ENCODE results near the gene CALN1.
"Not testable (repeated sequence)": the region's sequence is repeated elsewhere in the genome, so short reads cannot be mapped to it uniquely, and the experiment has no call there.

The CALN1 gene

DNA sequence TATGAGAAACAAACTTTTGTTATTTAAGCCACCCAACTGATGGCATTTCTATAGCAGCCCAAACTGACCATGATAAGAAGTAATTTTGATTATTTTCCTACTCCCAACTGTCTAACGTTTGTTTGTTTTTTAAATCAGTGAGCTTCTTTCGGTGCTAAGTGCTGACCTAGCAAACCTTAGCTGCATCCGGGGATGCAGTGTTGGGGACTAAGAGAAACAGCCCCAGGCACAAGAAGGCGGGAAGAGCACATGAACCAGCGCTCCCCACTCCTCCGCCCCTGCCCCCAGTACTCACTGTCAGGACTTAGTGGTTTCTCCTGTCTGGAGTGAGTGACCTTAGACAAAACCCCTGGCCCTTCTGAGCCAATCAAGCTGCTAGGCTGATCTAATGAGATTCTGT, 168.8 kb downstream of the CALN1 start:
- H3K27ac ChIP-seq (ENCODE audit: low read depth, low read length) = no peak overlapping the region
- no peaks in the 10 kb centered on the region for H3K4me1 ChIP-seq (ENCODE audit: control insufficient read depth, insufficient read depth, low read length)
- no peak overlapping the region for H3K4me3 ChIP-seq (ENCODE audit: low read length)
- H3K36me3 ChIP-seq (ENCODE audit: control insufficient read depth, insufficient read depth, low read length) = no peaks in the 10 kb centered on the region
- H3K9ac ChIP-seq (ENCODE audit: low read length) = no peak overlapping the region
- H3K27me3 ChIP-seq (ENCODE audit: control insufficient read depth, insufficient read depth, low read length) = no peaks in the 10 kb centered on the region

DNA sequence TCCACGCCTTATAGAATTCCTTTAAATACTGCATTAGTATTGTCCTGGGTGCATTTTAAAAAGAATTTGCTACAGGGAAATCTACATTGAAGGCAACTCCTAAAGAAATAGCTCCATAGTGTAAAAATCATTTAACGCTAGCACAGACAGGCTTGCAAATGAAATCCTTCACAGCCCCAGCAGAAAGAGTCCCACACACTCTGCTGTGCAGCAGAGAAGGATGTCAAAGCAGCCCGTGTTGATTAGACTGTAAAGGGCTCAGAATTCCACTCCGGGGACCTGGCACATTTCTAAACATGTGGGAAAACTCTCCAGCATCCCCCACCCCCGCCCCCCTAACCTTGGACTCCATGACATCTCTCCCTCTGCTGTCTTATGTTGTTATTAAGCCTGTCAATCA, 176.8 kb downstream of the CALN1 start:
- Histone ChIP-seq H3K27ac (ENCODE audit: low read depth, low read length) (no peak overlapping the region), H3K4me3 (ENCODE audit: low read length) (no peak overlapping the region), H3K27me3 (ENCODE audit: control insufficient read depth, insufficient read depth, low read length) (no peaks in the 10 kb centered on the region), H3K36me3 (ENCODE audit: control insufficient read depth, insufficient read depth, low read length) (no peaks in the 10 kb centered on the region), H3K9ac (ENCODE audit: low read length) (no peak overlapping the region), H3K4me1 (ENCODE audit: control insufficient read depth, insufficient read depth, low read length) (no peaks in the 10 kb centered on the region)

DNA sequence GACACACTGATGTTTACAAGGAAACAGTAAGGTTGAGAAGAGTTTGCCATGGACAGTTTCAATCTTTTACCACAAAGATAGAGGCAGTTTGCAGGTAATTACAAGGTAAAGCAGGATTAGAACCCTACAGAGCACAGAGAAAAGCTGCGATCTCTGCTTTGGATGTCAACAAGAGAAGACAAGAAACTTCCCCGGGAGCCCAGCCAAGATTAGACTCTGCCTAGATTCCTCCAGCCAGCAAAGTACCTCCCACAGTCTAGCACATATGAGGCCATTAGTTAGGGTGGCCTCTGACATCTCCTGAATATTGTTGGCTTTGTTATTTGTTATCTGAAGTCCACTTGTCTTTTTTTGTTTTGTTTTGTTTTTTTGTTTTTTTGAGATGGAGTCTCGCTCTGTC, 178.1 kb downstream of the CALN1 start:
- Histone ChIP-seq H3K9ac (ENCODE audit: low read length) (no peak overlapping the region), H3K27me3 (ENCODE audit: control insufficient read depth, insufficient read depth, low read length) (no peaks in the 10 kb centered on the region), H3K36me3 (ENCODE audit: control insufficient read depth, insufficient read depth, low read length) (no peaks in the 10 kb centered on the region), H3K4me3 (ENCODE audit: low read length) (no peak overlapping the region), H3K4me1 (ENCODE audit: control insufficient read depth, insufficient read depth, low read length) (no peaks in the 10 kb centered on the region), H3K27ac (ENCODE audit: low read depth, low read length) (no peak overlapping the region)

DNA sequence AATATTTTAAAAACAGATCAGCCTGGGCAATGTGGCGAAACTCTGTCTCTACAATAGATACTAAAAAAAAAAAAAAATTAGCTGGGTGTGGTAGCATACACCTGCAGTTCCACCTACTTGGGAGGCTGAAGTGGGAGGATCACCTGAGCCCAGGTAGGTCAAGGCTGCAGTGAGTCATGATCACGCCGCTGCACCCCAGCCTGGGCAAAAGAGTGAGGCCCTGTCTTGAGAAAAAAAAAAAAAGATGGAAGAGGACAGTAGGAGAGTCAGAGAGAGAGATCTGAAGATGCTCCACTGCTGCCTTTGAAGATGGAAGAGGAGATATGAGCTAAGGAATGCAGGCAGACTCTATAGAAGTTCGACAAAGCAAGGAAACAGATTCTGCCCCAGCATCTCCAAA, 181.9 kb downstream of the CALN1 start:
- Histone ChIP-seq H3K36me3 (ENCODE audit: control insufficient read depth, insufficient read depth, low read length) (no peaks in the 10 kb centered on the region), H3K27ac (ENCODE audit: low read depth, low read length) (no peak overlapping the region), H3K4me1 (ENCODE audit: control insufficient read depth, insufficient read depth, low read length) (no peaks in the 10 kb centered on the region), H3K27me3 (ENCODE audit: control insufficient read depth, insufficient read depth, low read length) (no peaks in the 10 kb centered on the region), H3K4me3 (ENCODE audit: low read length) (no peak overlapping the region), H3K9ac (ENCODE audit: low read length) (no peak overlapping the region)

DNA sequence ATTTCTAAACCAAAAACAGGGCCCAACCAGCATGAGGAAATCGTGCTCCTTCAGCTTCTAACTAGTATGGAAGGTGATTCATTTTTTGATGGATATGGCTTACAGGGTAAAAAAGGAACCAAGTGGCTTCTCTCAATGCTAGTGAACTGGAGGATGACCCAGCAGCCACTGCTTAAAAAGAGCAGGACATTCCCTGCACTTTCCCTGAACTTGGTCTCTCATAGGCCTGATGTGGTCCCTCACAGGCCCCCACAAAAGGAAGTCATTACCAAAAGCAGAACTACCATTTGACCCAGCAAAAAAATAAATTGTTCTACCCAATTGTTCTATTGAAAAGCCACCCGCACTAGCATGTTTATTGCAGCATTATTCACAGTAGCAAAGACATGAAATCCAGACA, 188.8 kb downstream of the CALN1 start:
- Histone ChIP-seq H3K27ac (ENCODE audit: low read depth, low read length) (no peak overlapping the region), H3K36me3 (ENCODE audit: control insufficient read depth, insufficient read depth, low read length) (no peaks in the 10 kb centered on the region), H3K4me3 (ENCODE audit: low read length) (no peak overlapping the region), H3K9ac (ENCODE audit: low read length) (no peak overlapping the region), H3K4me1 (ENCODE audit: control insufficient read depth, insufficient read depth, low read length) (no peaks in the 10 kb centered on the region), H3K27me3 (ENCODE audit: control insufficient read depth, insufficient read depth, low read length) (no peaks in the 10 kb centered on the region)

DNA sequence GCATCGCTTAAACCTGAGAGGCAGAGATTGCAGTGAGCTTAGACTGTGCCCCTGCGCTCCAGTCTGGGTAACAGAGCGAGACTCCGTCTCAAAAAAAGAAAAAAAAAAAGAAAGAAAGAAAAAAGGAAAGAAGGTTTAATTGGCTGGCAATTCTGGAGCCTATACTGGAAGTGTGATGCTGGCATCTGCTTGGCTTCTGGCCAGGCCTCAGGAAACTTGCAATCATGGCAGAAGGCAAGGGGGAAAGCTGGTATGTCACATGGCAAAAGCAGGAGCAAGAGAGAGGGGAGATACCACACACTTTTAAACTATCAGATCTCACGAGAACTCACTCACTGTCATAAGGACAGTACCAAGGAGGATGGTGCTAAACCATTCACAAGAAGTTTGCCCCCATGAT, 190.0 kb downstream of the CALN1 start:
- no peak overlapping the region for H3K9ac ChIP-seq (ENCODE audit: low read length)
- no peaks in the 10 kb centered on the region for H3K27me3 ChIP-seq (ENCODE audit: control insufficient read depth, insufficient read depth, low read length)
- H3K4me1 ChIP-seq (ENCODE audit: control insufficient read depth, insufficient read depth, low read length) = no peaks in the 10 kb centered on the region
- no peaks in the 10 kb centered on the region for H3K36me3 ChIP-seq (ENCODE audit: control insufficient read depth, insufficient read depth, low read length)
- H3K4me3 ChIP-seq (ENCODE audit: low read length) = no peak overlapping the region
- no peak overlapping the region for H3K27ac ChIP-seq (ENCODE audit: low read depth, low read length)

DNA sequence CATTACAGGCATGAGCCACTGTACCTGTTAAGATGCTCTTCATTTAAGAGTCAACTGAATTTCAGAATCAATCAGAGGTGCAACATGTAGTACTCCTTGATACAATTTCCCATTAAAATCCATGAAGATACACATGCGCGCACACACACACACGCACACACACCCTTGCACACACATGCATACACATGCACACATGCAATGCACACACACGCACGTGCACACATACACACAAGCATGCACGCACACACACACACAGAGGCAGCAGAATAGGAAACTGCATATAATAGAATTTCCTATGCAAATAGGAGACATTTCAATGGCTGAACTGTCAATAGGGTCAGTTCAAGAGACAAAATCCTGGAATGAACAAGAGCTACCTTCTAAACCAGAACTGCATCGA, 192.6 kb downstream of the CALN1 start:
- Histone ChIP-seq H3K27me3 (ENCODE audit: control insufficient read depth, insufficient read depth, low read length) (no peaks in the 10 kb centered on the region), H3K4me3 (ENCODE audit: low read length) (no peak overlapping the region), H3K9ac (ENCODE audit: low read length) (no peak overlapping the region), H3K36me3 (ENCODE audit: control insufficient read depth, insufficient read depth, low read length) (no peaks in the 10 kb centered on the region), H3K27ac (ENCODE audit: low read depth, low read length) (no peak overlapping the region), H3K4me1 (ENCODE audit: control insufficient read depth, insufficient read depth, low read length) (no peaks in the 10 kb centered on the region)

DNA sequence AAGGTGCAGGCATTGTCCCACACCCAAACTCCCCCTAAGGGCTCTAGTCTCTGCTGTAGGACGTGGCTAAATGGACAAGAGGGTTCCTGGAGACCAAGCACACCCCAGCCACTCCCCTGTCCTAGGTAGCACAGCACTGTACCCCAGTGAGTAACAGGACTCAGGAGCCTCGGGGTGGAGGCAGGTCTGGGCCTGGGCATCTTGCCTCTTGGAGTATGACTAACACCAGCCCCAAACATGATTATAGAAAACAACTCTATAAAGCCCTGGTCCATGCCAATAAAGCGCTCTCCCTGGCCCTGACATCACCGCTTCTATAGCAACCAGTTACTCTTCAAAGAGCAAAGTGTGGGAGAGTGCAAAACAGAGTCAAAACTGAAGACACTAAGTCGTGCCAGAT, 195.0 kb downstream of the CALN1 start:
- Histone ChIP-seq H3K27ac (ENCODE audit: low read depth, low read length) (no peak overlapping the region), H3K4me1 (ENCODE audit: control insufficient read depth, insufficient read depth, low read length) (no peaks in the 10 kb centered on the region), H3K27me3 (ENCODE audit: control insufficient read depth, insufficient read depth, low read length) (no peaks in the 10 kb centered on the region), H3K4me3 (ENCODE audit: low read length) (no peak overlapping the region), H3K9ac (ENCODE audit: low read length) (no peak overlapping the region), H3K36me3 (ENCODE audit: control insufficient read depth, insufficient read depth, low read length) (no peaks in the 10 kb centered on the region)

DNA sequence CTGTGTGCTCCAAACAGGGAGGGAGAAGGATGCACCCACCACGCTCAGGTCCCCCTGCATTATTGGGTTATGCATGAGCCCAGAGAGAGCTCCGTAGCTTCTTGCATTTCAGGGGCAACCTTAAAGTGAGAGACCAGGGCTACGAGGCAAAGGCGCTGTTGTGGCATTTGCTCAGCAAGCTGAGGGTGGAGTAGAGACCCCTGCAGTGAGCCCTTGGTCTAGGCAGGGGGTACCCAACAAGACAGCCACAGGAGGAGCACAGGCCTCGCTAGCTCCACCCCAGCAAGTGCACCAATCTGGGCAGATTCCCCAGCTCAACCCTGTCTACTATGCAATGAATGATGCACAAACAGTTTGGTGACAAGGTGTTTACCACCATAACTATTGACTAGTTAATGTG, 198.4 kb downstream of the CALN1 start:
- no peak overlapping the region for H3K4me3 ChIP-seq (ENCODE audit: low read length)
- no peaks in the 10 kb centered on the region for H3K27me3 ChIP-seq (ENCODE audit: control insufficient read depth, insufficient read depth, low read length)
- no peak overlapping the region for H3K27ac ChIP-seq (ENCODE audit: low read depth, low read length)
- no peaks in the 10 kb centered on the region for H3K36me3 ChIP-seq (ENCODE audit: control insufficient read depth, insufficient read depth, low read length)
- H3K4me1 ChIP-seq (ENCODE audit: control insufficient read depth, insufficient read depth, low read length) = no peaks in the 10 kb centered on the region
- no peak overlapping the region for H3K9ac ChIP-seq (ENCODE audit: low read length)

DNA sequence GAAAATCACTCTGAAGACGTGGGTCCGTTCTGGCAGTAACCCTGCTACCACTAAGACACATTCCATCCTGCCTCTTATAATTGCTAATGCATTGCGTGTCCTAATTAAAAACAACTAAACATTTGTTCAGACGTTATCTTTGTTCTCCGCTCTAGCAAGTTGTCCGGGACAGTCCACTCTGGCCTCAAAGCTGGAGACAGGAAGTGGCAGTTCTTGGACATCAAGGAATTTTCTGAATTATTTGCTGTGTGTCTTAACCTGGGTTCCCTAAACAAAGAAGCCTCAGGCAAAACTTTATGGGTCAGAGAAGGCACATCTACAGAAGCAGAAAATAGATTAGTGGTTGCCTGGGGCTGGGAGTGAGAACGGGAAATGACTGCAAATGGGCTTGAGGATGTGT, 199.1 kb downstream of the CALN1 start:
- H3K36me3 ChIP-seq (ENCODE audit: control insufficient read depth, insufficient read depth, low read length) = no peaks in the 10 kb centered on the region
- no peak overlapping the region for H3K4me3 ChIP-seq (ENCODE audit: low read length)
- no peak overlapping the region for H3K9ac ChIP-seq (ENCODE audit: low read length)
- H3K27ac ChIP-seq (ENCODE audit: low read depth, low read length) = no peak overlapping the region
- H3K27me3 ChIP-seq (ENCODE audit: control insufficient read depth, insufficient read depth, low read length) = no peaks in the 10 kb centered on the region
- H3K4me1 ChIP-seq (ENCODE audit: control insufficient read depth, insufficient read depth, low read length) = no peaks in the 10 kb centered on the region

DNA sequence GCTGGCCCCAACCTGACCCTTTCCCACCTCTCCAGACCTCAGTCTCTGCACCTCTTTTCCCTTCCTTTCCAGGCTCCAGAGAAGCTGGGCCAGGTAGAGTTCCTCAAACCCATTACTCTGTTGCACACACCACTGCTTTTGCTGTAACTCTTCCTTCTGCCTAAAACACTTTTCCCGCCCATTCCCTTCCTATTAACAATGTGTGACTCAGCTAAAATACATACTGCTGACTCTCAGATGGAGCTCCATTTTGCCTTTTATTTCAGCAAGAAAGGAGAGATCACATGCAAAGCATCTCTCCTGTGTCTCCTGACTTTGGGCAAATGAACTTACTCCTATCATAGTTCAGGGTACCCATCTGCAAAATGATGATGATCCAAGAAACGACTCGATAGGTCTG, 201.0 kb downstream of the CALN1 start:
- Histone ChIP-seq H3K9ac (ENCODE audit: low read length) (no peak overlapping the region), H3K36me3 (ENCODE audit: control insufficient read depth, insufficient read depth, low read length) (no peaks in the 10 kb centered on the region), H3K27ac (ENCODE audit: low read depth, low read length) (no peak overlapping the region), H3K27me3 (ENCODE audit: control insufficient read depth, insufficient read depth, low read length) (no peaks in the 10 kb centered on the region), H3K4me3 (ENCODE audit: low read length) (no peak overlapping the region), H3K4me1 (ENCODE audit: control insufficient read depth, insufficient read depth, low read length) (no peaks in the 10 kb centered on the region)

DNA sequence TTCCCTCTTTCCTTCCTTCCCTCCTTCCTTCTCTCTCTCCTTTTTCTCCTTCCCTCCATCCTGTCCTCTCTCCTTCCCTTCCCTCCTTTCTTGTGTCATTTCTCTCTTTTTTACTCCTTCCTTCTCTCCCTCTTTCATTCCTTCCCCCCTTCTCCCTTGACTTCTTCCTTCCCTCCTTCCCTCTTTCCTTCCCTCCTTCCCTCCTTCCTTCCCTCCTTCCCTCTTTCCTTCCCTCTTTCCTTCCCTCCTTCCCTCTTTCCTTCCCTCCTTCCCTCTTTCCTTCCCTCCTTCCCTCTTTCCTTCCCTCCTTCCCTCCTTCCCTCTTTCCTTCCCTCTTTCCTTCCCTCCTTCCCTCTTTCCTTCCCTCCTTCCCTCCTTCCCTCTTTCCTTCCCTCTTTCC, 203.1 kb downstream of the CALN1 start:
- not testable (repeated sequence) for H3K36me3 ChIP-seq (ENCODE audit: control insufficient read depth, insufficient read depth, low read length); H3K9ac ChIP-seq (ENCODE audit: low read length); H3K4me3 ChIP-seq (ENCODE audit: low read length); H3K27ac ChIP-seq (ENCODE audit: low read depth, low read length); H3K27me3 ChIP-seq (ENCODE audit: control insufficient read depth, insufficient read depth, low read length); H3K4me1 ChIP-seq (ENCODE audit: control insufficient read depth, insufficient read depth, low read length)

DNA sequence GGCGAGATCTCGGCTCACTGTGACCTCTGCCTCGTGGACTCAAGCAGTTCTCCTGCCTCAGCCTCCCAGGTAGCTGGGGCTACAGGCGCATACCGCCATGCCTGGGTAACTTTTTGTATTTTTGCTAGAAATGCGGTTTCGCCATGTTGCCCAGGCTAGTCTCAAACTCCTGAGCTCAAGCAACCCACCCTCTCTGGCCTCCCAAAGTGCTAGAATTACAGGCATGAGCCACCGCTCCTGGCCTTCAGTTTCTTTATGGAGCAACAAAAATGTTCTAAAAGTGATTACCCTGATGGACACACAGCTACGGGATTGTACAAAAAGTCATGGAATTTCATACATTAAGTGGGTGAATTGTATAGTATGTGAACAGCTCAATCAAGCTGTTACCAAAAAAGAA, 216.0 kb downstream of the CALN1 start:
- Histone ChIP-seq H3K36me3 (ENCODE audit: control insufficient read depth, insufficient read depth, low read length) (no peaks in the 10 kb centered on the region), H3K27ac (ENCODE audit: low read depth, low read length) (no peak overlapping the region), H3K4me1 (ENCODE audit: control insufficient read depth, insufficient read depth, low read length) (no peaks in the 10 kb centered on the region), H3K9ac (ENCODE audit: low read length) (no peak overlapping the region), H3K27me3 (ENCODE audit: control insufficient read depth, insufficient read depth, low read length) (no peaks in the 10 kb centered on the region), H3K4me3 (ENCODE audit: low read length) (no peak overlapping the region)

DNA sequence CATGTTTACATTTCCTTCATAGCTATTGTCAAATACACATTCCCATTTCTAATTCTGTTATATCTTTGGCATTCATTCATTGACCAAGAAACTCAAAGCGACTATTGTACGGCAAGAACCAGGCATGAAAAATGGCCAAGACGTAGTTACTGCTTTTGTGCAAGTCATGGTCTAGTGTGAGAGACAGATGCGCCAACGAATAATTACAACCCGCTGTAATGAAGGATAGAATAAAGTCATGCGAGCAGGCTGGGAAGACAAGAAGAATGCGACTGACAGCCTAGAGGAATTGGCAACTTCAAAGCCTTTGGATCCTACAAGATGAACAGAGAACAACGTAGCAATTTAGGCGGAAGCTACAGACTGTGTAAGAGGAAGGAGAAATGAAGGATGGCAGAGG, 221.2 kb downstream of the CALN1 start:
- H3K9ac ChIP-seq (ENCODE audit: low read length) = no peak overlapping the region
- no peaks in the 10 kb centered on the region for H3K4me1 ChIP-seq (ENCODE audit: control insufficient read depth, insufficient read depth, low read length)
- H3K36me3 ChIP-seq (ENCODE audit: control insufficient read depth, insufficient read depth, low read length) = no peaks in the 10 kb centered on the region
- H3K4me3 ChIP-seq (ENCODE audit: low read length) = no peak overlapping the region
- no peaks in the 10 kb centered on the region for H3K27me3 ChIP-seq (ENCODE audit: control insufficient read depth, insufficient read depth, low read length)
- H3K27ac ChIP-seq (ENCODE audit: low read depth, low read length) = no peak overlapping the region

All from rectal smooth muscle tissue (tissue), 1 donor.